GM18870 (cell line): ENCODE results near the gene HGF.

Source experiments
- ATAC-seq: cut with Tn5 transposase; IDR thresholded peaks from one replicate; pipeline ENCODE4 v1.9.1; 2021; ENCODE audit warnings: moderate library complexity; ENCODE audit not compliant: unreplicated experiment

HGF gene

DNA sequence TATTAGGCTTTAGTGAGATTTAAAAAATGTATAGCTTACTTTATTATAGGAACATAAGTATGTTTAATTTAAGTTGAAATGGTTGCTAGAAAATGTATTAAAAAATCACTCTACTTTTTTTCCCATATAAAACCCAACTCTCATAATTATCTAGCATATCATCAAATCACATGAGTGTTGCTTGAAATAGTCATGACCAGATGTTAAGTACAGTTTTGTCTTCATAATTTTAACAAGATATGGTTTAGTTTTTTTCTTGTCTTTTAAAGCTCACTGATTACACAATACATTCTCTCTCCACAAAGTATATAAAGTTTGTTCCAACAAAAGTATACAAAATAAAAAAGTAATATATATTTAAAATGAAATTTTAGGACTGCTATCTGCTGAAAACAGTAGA, 82.8 kb downstream of the HGF start:
- ATAC-seq: no peak

DNA sequence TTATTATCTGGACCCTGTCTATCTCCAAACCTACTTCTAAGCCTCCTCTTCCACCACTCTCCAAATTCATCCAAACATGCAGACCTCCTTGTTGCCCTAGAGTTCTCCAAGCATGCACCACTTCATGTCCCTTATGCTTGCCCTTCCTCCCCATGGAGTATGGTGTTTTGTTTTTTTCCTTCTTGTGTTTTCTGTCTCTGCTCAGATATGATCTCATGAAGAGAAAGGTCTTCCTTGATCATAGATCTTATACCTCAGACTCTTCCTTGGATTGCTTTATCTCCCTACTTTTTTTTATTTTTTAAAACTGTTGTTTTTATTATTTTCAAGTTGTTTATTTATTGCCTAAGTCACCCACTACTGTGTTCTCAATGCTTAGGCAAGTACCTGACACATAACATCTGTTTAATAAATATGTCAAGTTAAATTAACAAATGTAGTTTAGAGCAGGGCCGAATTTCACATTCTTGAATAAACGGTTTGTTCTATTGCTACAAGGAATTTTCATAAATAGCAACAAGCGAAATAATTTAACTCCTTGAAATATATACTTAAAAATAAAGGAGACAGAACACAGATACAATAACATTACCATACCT, 84.5 kb downstream of the HGF start:
- ATAC-seq: no peak

DNA sequence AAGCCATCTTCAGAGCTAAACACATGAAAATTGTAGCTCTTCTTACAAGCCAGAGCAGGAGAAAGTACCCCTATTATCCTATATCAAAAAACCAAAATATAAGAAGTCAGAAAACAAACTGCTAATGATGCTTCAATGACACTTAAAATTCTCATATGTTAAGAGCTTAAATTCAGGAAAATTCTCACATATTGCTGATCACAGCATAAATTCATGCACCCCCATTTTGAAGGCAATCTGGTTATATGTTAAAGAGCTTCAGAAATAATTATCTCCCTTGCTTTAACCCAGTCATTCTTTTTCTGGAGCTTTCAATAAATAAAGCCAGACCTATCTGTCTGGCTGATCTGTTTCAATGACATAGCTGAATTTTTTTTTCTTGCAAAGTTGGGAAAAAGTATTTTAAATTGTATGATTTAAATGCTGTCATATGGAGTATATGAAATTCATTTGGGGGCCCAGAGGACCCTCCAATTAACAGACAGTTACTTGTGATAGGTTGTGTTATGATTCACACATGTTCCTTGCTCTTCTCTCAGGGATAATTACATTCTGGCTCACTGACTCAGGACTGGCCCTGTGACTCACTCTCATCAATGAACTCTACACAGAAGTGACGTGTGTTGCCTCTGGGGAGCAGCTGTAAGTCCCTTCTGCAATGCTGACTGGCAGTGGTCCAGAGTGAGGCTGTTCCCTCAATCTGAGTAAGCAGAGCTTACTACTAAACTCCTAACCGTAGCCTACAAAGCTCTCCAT, 85.2 kb downstream of the HGF start:
- ATAC-seq: peak; percentile 93

DNA sequence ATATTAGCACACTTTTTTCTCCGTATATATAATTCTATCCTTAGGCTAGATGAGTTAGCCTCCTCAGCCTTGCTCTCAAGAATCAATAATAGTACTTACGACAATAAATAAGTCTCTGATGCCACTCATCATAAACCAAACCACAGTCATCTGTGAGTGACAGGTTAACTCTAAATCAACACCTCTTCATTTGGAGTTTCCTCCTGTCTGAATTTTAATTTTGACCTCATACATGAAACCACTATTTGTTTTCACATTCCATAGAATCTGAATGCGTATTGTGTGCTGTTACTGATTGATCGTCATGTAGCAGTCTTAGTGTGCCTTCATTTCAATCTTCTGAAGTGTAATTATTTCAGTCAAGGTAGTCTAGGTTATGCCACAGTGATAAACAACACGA, 85.8 kb downstream of the HGF start:
- no peak for ATAC-seq

DNA sequence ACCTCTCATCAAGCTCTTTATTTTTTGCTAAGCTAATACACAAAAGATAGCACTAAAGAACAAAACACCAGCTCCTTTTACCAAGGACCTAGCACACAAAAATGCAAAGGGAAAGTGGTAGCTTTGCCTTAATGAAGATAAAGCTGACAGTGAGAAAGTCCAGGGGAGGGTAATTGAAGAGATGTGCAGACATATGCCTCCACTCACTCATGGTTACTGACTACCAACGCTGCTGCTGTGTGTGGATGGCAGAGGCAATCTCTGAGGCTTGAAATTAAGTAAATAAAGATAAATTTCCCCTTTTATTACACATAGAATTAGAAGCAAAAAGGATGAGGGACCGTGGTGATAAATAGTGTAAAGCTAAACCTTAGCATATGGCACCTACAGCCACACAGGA, 87.0 kb downstream of the HGF start:
- no peak for ATAC-seq

DNA sequence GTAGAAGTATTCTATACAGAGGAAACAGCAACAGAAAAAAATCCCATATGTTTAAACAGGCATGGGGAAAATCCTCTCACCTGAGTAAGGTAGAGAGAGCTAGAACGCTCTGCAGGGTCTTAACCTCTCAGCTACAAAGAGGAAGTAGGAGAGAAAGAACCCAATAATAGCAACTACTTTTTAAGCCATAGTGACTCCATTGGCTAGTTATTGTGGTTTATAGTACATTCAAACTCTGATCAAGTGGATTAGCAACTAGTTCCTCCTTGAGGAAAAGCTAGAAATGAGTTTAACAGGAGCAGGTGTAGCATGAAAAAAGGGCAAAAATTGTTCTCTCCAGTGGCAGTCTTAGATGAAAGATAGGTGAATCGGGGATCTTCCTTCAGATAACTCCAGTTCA, 89.7 kb downstream of the HGF start:
- no peak for ATAC-seq

DNA sequence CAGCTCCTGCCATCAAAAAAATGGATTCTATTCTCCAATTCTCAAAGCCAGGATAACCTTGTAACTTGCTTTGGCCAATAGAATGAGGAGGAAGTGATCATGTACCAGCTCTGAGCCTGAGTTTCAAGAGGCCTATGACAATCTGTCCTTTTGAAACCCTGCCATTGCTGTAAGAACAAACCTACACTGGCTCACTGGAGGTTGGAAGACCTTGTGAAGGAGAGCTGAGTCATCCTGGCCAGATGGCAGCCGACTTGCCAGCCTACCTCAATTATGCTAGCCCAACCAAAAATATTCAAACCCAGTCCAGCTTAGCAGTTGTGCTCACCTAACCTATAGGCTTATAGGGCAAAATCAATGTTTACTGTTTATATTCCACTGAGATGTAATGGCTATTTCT, 93.0 kb downstream of the HGF start:
- no peak for ATAC-seq

DNA sequence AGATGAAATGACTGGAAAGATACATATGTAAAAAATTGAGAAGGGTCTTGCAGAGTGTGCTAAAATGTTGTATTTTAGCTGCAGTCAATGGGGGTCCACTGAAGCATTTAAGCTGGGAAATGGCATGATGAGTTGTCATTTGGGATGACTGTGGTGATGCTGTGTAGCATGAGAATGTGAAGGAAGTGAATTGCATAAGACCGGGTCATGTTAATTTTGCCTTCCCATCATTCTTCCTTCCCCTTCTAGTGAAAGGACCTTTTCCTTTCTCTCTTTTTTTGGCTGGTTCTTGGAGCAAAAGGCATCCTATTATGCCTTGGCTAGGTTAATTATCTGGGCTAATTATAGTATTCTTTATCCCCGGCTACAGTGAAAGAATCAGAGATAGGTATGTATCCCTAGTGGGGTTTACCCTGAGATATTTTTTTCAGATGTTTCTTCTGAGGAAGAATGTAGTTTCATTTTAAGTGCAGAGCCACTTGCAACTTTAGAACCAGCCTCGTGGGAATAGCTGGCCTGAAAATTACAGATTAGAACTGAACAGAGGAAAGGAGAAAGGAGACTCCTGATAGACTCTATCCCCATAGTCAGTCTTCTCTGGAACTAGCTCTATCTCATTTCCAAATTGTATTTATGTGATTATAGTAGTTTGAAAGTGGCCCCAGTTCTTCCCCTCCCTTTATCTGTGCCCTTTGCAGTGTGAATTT, 93.6 kb downstream of the HGF start:
- ATAC-seq: no peak

DNA sequence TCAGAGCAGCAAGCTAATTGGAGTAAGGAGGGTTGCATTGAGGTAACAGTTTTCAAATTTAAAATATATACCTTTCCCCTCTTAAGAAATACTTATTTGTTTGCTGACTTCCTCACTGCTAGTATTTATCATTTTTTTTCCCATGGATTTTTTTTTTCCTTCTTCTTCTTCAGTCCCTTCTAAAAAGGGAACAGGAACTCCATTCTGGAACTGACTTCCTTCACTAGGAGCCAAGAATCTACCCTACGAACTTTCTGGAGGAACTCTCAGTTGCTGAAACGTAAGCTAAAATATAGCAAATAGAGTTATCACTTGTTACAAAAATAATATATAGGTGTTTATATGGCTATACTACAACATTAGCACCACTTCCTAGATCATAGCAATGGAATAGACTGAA, 95.4 kb downstream of the HGF start:
- no peak for ATAC-seq

DNA sequence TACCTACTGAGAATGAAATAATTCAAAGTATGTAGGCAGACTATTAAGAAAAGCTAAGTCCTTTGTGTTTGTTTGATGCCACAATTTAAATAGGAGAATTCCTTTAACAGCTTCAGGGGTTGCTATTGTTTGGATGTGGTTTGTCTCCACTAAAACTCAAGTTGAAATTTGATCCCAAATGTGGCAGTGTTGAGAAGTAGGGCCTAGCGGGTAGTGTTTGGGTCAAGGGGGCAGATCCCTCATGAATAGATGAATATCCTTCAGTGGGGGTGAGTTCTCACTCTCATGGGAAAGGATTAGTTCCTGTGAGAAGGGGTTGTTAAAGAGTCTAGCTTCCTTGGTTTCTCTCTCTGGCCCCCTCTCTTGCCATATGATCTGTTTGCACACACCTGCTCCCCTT, 97.0 kb downstream of the HGF start:
- ATAC-seq: no peak

DNA sequence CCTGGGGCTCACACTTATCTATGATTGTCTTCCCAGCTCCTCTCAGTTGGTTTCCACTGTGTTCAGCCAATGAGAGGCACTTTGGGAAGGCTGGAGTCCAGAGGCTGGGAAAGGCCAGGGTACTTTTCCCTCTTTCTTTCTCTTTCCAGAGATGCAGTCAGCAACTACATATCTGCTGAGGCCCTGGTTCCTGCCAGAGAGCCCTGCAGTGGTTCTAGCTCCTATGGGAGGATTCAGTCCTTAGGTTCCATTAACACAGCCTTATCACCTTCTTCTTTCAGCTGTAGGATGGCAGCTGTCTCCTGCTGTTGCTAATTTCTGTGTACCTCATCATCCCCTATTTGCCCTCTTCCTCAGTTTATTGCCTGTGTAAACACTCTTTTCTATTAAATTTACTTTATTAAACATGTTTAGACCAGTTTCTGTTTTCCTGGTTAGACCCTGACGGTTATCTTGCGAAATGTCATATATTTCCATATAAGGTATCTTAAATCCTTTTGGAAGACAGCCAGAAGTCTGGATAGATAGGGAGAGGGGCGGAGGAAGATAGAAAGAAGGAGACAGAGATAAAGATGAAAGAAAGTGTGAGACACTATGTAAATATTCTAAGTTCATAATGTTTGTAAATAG, 100.3 kb downstream of the HGF start:
- no peak for ATAC-seq

DNA sequence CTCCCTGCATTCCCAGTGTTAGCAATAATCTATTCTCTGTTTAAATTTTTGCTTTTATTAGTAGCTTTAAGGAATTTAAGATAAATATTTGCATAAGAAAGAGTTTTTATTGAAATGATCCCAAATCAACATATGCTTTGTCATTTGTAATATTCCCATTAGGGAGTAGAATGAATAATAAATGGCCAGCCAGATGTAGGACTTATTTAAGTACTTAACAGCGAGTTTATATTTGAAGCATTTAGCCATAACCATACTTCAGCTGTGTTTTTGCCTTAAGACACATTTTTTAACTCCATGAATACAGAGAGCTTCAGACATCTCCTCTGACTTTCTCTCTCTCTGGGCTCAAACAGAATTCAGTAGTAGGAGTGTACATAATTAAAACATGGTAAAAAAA, 103.6 kb downstream of the HGF start:
- ATAC-seq: no peak

DNA sequence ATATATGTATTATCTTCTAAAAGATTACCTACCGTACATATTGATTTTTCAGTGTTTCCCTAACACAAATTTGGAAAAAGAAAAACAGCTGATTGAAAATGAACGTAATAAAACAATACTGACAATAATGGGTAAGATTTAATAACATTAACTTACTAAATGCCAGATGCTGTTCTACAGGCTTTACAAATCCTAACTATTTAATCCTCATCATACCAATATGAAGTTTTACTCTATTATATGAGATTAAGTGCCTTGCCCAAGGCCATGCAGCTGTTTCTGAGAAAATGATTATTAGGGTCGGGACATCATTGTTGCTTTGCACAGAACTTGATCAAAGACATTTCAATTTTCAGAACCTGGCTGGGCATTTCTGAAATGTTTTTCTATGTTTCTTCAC, 104.6 kb downstream of the HGF start:
- no peak for ATAC-seq

DNA sequence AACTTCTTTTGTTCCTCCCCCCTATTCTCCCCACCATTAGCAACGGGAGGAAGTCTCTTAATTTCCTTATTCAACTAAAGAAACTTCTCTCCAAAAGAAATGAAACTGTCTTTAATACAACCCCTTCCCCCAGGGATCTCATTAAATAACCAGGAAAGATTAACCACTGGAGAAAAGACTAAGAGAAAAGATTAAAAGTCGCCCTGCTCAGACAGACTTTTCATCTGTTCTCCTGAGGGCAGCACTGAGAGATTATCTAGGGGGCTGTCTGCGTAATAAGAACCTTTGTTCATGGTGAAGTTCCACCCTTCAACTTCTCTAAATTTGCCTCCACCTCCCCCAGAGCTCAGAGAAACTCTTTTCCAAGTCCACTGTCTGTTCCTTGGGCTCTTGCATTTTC, 105.5 kb downstream of the HGF start:
- ATAC-seq: no peak

DNA sequence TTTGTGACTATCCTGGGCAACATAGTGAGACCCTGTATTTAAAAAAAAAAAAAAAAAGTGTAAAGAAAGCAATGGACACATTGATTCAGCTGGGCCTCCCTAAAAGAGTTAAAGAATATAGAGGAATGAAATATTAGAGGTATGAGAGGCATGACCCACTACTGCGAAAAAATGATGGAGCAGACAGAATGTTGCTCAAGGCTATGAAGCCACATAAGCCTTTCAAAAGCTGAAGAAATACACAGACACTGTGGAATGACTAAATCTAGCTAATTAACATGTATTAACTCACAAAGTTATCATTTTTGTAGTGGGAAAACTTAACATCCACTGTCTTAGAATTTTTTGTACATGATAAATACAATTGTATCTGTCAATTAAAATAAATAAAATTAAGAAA, 107.3 kb downstream of the HGF start:
- no peak for ATAC-seq

DNA sequence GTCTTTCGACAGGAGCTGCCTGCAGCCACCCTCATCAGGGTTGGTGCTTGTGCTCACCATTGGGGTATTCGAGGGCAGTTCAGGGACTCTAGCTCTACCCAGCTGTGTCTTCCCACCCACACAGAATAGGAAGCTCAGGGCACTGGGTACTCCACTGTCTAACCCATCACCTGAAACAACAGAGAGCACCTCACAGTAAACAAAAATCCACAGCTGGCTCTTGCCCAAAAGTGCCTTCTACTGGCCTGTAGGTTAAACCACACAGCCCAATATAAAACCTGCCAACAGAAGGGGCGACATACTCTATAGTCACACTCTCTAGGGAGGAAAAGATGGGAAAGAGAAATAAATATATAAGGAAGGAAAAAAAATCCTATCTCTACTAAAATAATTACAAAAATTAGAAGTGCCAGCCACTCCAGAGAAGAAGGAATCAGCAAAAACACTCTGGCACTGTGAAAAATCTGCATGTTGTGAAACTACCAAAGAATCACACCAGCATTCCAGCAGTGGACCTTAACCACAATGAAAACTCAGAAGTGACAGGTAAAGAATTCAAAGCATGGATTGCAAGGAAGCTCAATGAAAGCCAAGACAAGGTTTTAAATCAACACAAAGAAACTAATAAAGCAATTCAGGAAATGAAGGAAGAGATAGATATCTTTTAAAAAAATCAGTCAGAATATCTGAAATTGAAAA, 110.0 kb downstream of the HGF start:
- no peak for ATAC-seq

DNA sequence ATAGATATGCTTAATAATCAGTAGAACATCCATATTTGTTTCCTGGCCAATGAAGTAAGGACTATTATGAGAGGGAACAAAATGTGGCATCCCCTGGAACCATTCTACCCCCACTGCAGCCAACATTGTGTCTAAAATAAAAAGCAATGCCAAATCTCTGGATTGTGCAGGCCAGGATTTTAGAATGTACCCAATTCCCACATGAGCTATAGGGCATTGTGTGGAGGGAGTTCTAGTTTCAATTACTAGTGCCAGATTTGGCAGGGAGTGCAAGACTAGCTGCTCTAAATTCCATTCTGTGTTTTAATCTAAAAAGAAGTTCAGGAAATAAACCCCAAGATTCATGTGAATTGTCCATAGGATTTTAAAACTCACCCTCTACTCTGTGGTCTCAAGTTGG, 112.3 kb downstream of the HGF start:
- ATAC-seq: no peak

DNA sequence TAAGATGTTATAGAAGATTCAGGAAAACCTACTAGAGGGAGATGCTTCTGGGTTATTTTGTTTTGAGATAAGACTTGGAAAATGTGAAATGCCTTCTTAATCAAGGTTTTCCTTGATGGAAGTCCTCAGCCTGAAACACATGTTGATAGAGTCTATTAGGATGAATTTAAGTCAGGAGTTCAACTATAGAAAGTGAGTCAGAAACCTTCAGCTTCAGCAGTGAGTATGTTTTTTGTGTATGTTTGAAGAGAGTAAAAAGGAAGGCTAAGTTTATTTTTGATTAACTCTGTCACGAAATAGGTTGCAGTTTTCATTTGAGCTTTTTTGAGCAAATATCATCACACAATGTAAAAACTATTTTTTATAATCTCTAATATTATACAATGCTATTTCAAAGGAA, 114.6 kb downstream of the HGF start:
- ATAC-seq: no peak

DNA sequence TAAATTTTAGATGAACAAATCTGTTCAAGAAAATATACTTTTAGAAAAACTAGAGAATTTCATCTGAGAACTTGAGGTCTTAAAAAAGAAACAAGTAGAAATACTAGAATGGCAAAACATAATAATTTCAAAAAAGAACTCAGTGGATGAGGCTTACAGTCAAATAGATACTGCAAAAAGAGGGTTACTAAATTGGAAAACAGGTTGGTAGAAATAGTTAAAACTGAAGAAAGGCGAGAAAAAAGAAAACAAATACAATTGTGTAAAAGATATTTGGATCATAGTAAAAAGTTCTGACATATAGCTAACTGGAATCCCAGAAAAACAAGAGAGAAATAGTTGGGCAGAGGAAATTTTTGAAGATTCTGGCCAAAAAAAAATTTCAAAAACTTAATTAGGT, 117.6 kb downstream of the HGF start:
- no peak for ATAC-seq
